Panc1 (cell line): ENCODE results near the gene ENHO.

ENCODE experiments used
- POLR2AphosphoS5 ChIP-seq: IDR thresholded peaks from 2 replicates; pipeline ENCODE4 v1.6.1; 2012; ENCODE audit warnings: mild to moderate bottlenecking, low read depth, low read length, moderate library complexity
- TF ChIP-seq, protein P1 (sequence below): fragments of 450-650 bp; IDR thresholded peaks from 2 replicates; pipeline ENCODE4 v1.5.1; 2017; ENCODE audit warnings: mild to moderate bottlenecking
- TF ChIP-seq, protein P2 (sequence below), 2 experiments: IDR thresholded peaks; 2 replicates each; pipeline ENCODE4 v1.6.1; 2011 to 2012; ENCODE audit warnings: low read depth in 2 of 2, control low read depth in 1 of 2, low read length in 1 of 2, mild to moderate bottlenecking in 1 of 2, moderate library complexity in 1 of 2; ENCODE audit not compliant: insufficient read depth in 1 of 2

DNA sequence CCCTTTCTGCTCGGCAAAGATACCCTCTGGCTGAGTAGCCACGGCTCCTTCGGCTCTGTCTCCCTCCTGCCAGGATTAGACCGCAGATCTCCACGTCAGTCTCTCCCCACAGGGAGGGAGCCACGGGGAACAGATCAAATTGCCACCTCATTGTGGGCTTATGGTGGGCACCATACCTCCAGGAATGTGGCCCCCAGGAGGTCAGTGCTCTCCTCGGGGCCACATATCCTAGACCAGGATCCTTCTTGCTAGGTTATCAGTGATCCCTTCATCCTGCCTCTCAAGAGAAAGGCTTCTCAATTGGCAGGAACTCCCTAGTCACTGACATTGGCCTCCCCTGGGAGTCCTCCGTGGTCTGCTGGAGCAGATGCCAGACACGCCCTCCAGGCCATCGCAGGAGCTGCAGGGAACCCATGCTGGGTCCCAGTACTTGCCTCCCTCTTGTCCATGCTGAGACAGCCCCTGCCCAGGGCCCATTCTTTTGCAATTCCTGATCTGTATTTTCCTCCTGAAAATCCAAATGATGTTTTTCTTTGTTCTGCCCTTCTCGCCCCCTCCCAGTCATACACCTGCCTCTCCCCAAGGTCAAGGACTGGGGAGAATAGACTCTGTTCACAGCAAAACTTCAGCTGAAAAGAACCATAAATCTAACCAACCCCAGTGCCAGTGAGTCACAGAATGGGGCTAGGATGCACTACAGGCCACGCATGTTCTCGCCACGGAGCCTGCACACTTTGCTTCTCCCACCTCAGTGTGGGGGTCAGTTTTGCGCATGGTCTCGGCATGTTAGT lies 31.6 kb upstream of the ENHO start:
- TF ChIP-seq, protein P1, sequence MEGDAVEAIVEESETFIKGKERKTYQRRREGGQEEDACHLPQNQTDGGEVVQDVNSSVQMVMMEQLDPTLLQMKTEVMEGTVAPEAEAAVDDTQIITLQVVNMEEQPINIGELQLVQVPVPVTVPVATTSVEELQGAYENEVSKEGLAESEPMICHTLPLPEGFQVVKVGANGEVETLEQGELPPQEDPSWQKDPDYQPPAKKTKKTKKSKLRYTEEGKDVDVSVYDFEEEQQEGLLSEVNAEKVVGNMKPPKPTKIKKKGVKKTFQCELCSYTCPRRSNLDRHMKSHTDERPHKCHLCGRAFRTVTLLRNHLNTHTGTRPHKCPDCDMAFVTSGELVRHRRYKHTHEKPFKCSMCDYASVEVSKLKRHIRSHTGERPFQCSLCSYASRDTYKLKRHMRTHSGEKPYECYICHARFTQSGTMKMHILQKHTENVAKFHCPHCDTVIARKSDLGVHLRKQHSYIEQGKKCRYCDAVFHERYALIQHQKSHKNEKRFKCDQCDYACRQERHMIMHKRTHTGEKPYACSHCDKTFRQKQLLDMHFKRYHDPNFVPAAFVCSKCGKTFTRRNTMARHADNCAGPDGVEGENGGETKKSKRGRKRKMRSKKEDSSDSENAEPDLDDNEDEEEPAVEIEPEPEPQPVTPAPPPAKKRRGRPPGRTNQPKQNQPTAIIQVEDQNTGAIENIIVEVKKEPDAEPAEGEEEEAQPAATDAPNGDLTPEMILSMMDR: no peak
- TF ChIP-seq POLR2AphosphoS5: no peak
- TF ChIP-seq, protein P2, sequence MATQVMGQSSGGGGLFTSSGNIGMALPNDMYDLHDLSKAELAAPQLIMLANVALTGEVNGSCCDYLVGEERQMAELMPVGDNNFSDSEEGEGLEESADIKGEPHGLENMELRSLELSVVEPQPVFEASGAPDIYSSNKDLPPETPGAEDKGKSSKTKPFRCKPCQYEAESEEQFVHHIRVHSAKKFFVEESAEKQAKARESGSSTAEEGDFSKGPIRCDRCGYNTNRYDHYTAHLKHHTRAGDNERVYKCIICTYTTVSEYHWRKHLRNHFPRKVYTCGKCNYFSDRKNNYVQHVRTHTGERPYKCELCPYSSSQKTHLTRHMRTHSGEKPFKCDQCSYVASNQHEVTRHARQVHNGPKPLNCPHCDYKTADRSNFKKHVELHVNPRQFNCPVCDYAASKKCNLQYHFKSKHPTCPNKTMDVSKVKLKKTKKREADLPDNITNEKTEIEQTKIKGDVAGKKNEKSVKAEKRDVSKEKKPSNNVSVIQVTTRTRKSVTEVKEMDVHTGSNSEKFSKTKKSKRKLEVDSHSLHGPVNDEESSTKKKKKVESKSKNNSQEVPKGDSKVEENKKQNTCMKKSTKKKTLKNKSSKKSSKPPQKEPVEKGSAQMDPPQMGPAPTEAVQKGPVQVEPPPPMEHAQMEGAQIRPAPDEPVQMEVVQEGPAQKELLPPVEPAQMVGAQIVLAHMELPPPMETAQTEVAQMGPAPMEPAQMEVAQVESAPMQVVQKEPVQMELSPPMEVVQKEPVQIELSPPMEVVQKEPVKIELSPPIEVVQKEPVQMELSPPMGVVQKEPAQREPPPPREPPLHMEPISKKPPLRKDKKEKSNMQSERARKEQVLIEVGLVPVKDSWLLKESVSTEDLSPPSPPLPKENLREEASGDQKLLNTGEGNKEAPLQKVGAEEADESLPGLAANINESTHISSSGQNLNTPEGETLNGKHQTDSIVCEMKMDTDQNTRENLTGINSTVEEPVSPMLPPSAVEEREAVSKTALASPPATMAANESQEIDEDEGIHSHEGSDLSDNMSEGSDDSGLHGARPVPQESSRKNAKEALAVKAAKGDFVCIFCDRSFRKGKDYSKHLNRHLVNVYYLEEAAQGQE (IDR thresholded peaks at IDR 0.05; ENCODE audit: insufficient read depth in 1 of 2, low read depth in 2 of 2, low read length in 1 of 2): no peak
